SK-N-SH (cell line): ENCODE measurements around the gene PKN2. TPM values are rescaled to one million over a fixed set of nuclear protein-coding genes. Genes with fewer than 3 reads are reported as not detected.
"Not testable (repeated sequence)": the region's sequence is repeated elsewhere in the genome, so short reads cannot be mapped to it uniquely, and the experiment has no call there.

Source experiments
- CTCF ChIA-PET: fragments of 300-600, 350-600 bp; formaldehyde crosslinking; extraction: SDS; loops from one replicate; lab custom pipeline; 2021; lab: Yijun Ruan, JAX
- POLR2A ChIA-PET: fragments of 350-600 bp; sonication (Branson Sonifier 250); formaldehyde crosslinking; extraction: SDS; loops from one replicate; lab custom pipeline; 2020; ENCODE audit warnings: antibody characterized with exemption, inconsistent platforms; lab: Yijun Ruan, JAX
- DNase-seq: peaks from one replicate; pipeline ENCODE4 v3.0.0; 2012
- H2AFZ ChIP-seq: fragments of 200-600 bp; sonication (generic); 2 replicates; pipeline ENCODE4 v1.8.1; 2016; ENCODE audit warnings: antibody characterized with exemption, mild to moderate bottlenecking, low read depth
- H3F3A ChIP-seq: fragments of 200-600 bp; sonication (generic); replicated peaks from 2 replicates; pipeline ENCODE3; 2016; ENCODE audit warnings: antibody characterized with exemption, mild to moderate bottlenecking; ENCODE audit not compliant: insufficient read depth
- H3K27ac ChIP-seq, 2 experiments: fragments of 200-500 bp in 1 of 2; fragments of 200-600 bp in 1 of 2; sonication (Bioruptor generic) in 1 of 2; sonication (generic), shearing (Covaris generic) in 1 of 2; 2 replicates each; pipeline versions ENCODE4 v1.5.1 to v1.6.1; 2014 to 2016; ENCODE audit warnings: low read depth in 2 of 2, inconsistent platforms in 1 of 2, low read length in 1 of 2, mild to moderate bottlenecking in 1 of 2, mixed read lengths in 1 of 2
- H3K27me3 ChIP-seq: fragments of 200-600 bp; sonication (generic), shearing (Covaris generic); 2 replicates; pipeline ENCODE4 v1.6.1; 2016; ENCODE audit warnings: mixed run types; ENCODE audit not compliant: insufficient read depth
- H3K36me3 ChIP-seq, 2 experiments: fragments of 200-500 bp in 1 of 2; fragments of 200-600 bp in 1 of 2; sonication (Bioruptor generic) in 1 of 2; sonication (generic) in 1 of 2; replicated peaks in 1 of 2; 2 replicates each; pipeline versions ENCODE3 to v1.5.1; 2014 to 2016; ENCODE audit warnings: low read length in 1 of 2, mild to moderate bottlenecking in 1 of 2; ENCODE audit not compliant: insufficient read depth in 2 of 2, control insufficient read depth in 1 of 2
- H3K4me1 ChIP-seq, 2 experiments: fragments of 200-500 bp in 1 of 2; fragments of 200-600 bp in 1 of 2; sonication (Bioruptor generic) in 1 of 2; sonication (generic), shearing (Covaris generic) in 1 of 2; 2 replicates each; pipeline versions ENCODE4 v1.5.1 to v1.6.1; 2014 to 2016; ENCODE audit warnings: low read depth in 1 of 2, low read length in 1 of 2, mixed run types in 1 of 2; ENCODE audit not compliant: insufficient read depth in 2 of 2, control insufficient read depth in 1 of 2
- H3K4me2 ChIP-seq: fragments of 200-600 bp; sonication (generic), shearing (Covaris generic); 2 replicates; pipeline ENCODE4 v1.6.1; 2017; ENCODE audit warnings: mixed run types
- H3K4me3 ChIP-seq, 2 experiments: fragments of 200-500 bp in 1 of 2; fragments of 200-600 bp in 1 of 2; sonication (Bioruptor generic) in 1 of 2; sonication (generic), shearing (Covaris generic) in 1 of 2; 2 replicates each; pipeline versions ENCODE4 v1.5.1 to v1.8.1; 2014 to 2016; ENCODE audit warnings: low read depth in 2 of 2, inconsistent platforms in 1 of 2, low read length in 1 of 2, mild to moderate bottlenecking in 1 of 2, mixed read lengths in 1 of 2, moderate library complexity in 1 of 2
- H3K79me2 ChIP-seq: fragments of 200-600 bp; sonication (generic); 2 replicates; pipeline ENCODE4 v1.8.1; 2017; ENCODE audit warnings: mild to moderate bottlenecking; ENCODE audit not compliant: insufficient read depth
- H3K9ac ChIP-seq: fragments of 200-600 bp; sonication (generic); 2 replicates; pipeline ENCODE4 v1.6.1; 2017; ENCODE audit warnings: mixed run types
- H3K9me2 ChIP-seq: fragments of 200-600 bp; sonication (generic); 2 replicates; pipeline ENCODE4 v1.6.1; 2017; ENCODE audit warnings: mixed run types
- H3K9me3 ChIP-seq: fragments of 200-600 bp; sonication (generic); 2 replicates; pipeline ENCODE4 v1.6.1; 2017; ENCODE audit warnings: mixed run types, mild to moderate bottlenecking, moderate library complexity
- H4K20me1 ChIP-seq: fragments of 200-600 bp; sonication (generic); 2 replicates; pipeline ENCODE4 v1.6.1; 2017; ENCODE audit warnings: mild to moderate bottlenecking, mixed run types; ENCODE audit not compliant: insufficient read depth
- ELF1 ChIP-seq: IDR thresholded peaks from 2 replicates; pipeline ENCODE4 v1.4.0; 2012
- EP300 ChIP-seq, 2 experiments: IDR thresholded peaks; 2 replicates each; pipeline versions ENCODE4 v1.4.0 to v1.6.1; 2012; ENCODE audit warnings: borderline replicate concordance in 1 of 2, low read depth in 1 of 2, low read length in 1 of 2
- FOSL2 ChIP-seq: IDR thresholded peaks from 2 replicates; pipeline ENCODE4 v1.4.0; 2012; ENCODE audit warnings: low read depth, mild to moderate bottlenecking, moderate library complexity, borderline replicate concordance
- FOXM1 ChIP-seq: IDR thresholded peaks from 2 replicates; pipeline ENCODE4 v1.4.0; 2012; ENCODE audit warnings: low read depth, mild to moderate bottlenecking
- GATA2 ChIP-seq: sonication (generic); formaldehyde crosslinking; IDR thresholded peaks from 2 replicates; pipeline ENCODE4 v1.5.0; 2020; ENCODE audit warnings: mild to moderate bottlenecking, missing genetic modification reagents
- JUND ChIP-seq: IDR thresholded peaks from 2 replicates; pipeline ENCODE4 v1.4.0; 2012
- MXI1 ChIP-seq: IDR thresholded peaks from 2 replicates; pipeline ENCODE4 v1.6.1; 2012; ENCODE audit warnings: mild to moderate bottlenecking, low read depth, low read length, improper control_type of control experiment
- NFIC ChIP-seq: IDR thresholded peaks from 2 replicates; pipeline ENCODE4 v1.4.0; 2012; ENCODE audit warnings: borderline replicate concordance
- POLR2AphosphoS5 ChIP-seq: IDR thresholded peaks from 2 replicates; pipeline ENCODE4 v1.6.1; 2012; ENCODE audit warnings: low read depth, low read length
- RAD21 ChIP-seq: IDR thresholded peaks from 2 replicates; pipeline ENCODE4 v1.6.1; 2012; ENCODE audit warnings: mild to moderate bottlenecking, low read length
- RFX5 ChIP-seq: IDR thresholded peaks from 2 replicates; pipeline ENCODE4 v1.6.1; 2012; ENCODE audit warnings: mild to moderate bottlenecking, improper control_type of control experiment, low read length
- RXRA ChIP-seq: IDR thresholded peaks from 2 replicates; pipeline ENCODE4 v1.4.0; 2012; ENCODE audit warnings: low read depth, mild to moderate bottlenecking, borderline replicate concordance
- SIN3A ChIP-seq: IDR thresholded peaks from 2 replicates; pipeline ENCODE4 v1.6.1; 2012; ENCODE audit warnings: low read depth, mild to moderate bottlenecking, low read length, moderate library complexity, borderline replicate concordance
- SMC3 ChIP-seq: IDR thresholded peaks from 2 replicates; pipeline ENCODE4 v1.6.1; 2012; ENCODE audit warnings: low read depth, low read length, improper control_type of control experiment
- TAF1 ChIP-seq: IDR thresholded peaks from 2 replicates; pipeline ENCODE4 v1.6.1; 2012; ENCODE audit warnings: low read depth, mild to moderate bottlenecking, low read length, moderate library complexity, borderline replicate concordance
- TCF12 ChIP-seq: IDR thresholded peaks from 2 replicates; pipeline ENCODE4 v1.4.0; 2012
- WGBS: methylation state at CpG from one replicate; pipeline ENCODE4 v1.1.6; 2017; ENCODE audit warnings: low lambda C conversion rate; 5-methylcytosine and 5-hydroxymethylcytosine counted together
- polyA plus RNA-seq, 3 experiments: library from polyadenylated mRNA; depleted of rRNA; stranded (reverse); fragments of >200 nt; gene quantifications; 2 replicates each; pipeline ENCODE4 v1.2.3, GENCODE V29; 2012
- TF ChIP-seq, protein P1 (sequence below): fragments of 150-350 bp; IDR thresholded peaks from 2 replicates; pipeline ENCODE4 v1.6.1; 2017; ENCODE audit warnings: antibody characterized with exemption, low read length, low read depth, borderline replicate concordance
- TF ChIP-seq, protein P2 (sequence below): IDR thresholded peaks from 2 replicates; pipeline ENCODE4 v1.6.1; 2012; ENCODE audit warnings: mild to moderate bottlenecking, low read depth, low read length, moderate library complexity
- TF ChIP-seq, protein P3 (sequence below): fragments of 150-350 bp; IDR thresholded peaks from 2 replicates; pipeline ENCODE4 v1.6.1; 2016; ENCODE audit warnings: mild to moderate bottlenecking, low read depth, low read length

Gene PKN2
- polyA plus RNA-seq, 1 of the 3 experiments (the other 2 are of a cell fraction) = 6.8 TPM

DNA sequence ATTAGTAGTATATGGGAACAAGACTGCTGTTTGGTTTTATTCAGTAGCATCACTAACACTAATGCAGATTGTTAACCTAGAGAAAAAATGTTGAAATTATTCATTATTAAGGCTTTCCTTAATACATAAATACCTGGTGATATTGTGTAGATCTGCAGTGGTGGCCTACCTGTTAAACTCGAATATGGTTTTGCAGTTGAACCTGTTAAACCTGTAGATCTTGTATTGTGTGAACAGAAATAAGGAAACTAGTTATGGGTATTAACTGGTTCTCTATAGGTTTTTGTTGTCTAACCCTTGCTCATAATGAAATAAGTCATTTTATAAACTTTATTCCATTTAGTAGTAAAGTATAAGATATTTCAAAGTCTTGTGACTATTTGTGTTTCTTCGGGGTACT lies 23.9 kb downstream of the PKN2 start:
- no peak for DNase-seq
- peaks cover 95% of the 10 kb centered on the region for H3K79me2 ChIP-seq
- no peaks in the 10 kb centered on the region for H3F3A ChIP-seq
- H3K27ac ChIP-seq = no peak overlapping the region
- peaks cover 0 to 16% of the 10 kb centered on the region in 2 experiments for H3K36me3 ChIP-seq
- H3K9ac ChIP-seq = no peak overlapping the region
- no peak overlapping the region for H3K4me2 ChIP-seq
- peaks cover 22% of the 10 kb centered on the region; the same call in 1 of the 2 replicates for H4K20me1 ChIP-seq
- no peaks in the 10 kb centered on the region for H3K9me3 ChIP-seq
- POLR2A ChIA-PET = no interaction called here
- H3K27me3 ChIP-seq = no peaks in the 10 kb centered on the region
- CTCF ChIA-PET = no interaction called here
- 92% methylated on average over 2 of the region's 2 CpGs for WGBS
- no peak overlapping the region for H2AFZ ChIP-seq
- H3K4me3 ChIP-seq = no peak overlapping the region
- TF ChIP-seq GATA2 (CRISPR knock-in tag) = no peak
- no peak for TF ChIP-seq POLR2AphosphoS5
- no peak for TF ChIP-seq NFIC
- TF ChIP-seq RAD21 = no peak
- TF ChIP-seq MXI1 = no peak
- no peak for TF ChIP-seq JUND
- no peak for TF ChIP-seq RXRA
- TF ChIP-seq TCF12 = no peak
- no peak for TF ChIP-seq SIN3A
- TF ChIP-seq EP300 (IDR thresholded peaks at IDR 0.05; ENCODE audit: borderline replicate concordance in 1 of 2, low read depth in 1 of 2, low read length in 1 of 2) = no peak
- TF ChIP-seq, protein P1, sequence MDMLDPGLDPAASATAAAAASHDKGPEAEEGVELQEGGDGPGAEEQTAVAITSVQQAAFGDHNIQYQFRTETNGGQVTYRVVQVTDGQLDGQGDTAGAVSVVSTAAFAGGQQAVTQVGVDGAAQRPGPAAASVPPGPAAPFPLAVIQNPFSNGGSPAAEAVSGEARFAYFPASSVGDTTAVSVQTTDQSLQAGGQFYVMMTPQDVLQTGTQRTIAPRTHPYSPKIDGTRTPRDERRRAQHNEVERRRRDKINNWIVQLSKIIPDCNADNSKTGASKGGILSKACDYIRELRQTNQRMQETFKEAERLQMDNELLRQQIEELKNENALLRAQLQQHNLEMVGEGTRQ = no peak
- TF ChIP-seq, protein P2, sequence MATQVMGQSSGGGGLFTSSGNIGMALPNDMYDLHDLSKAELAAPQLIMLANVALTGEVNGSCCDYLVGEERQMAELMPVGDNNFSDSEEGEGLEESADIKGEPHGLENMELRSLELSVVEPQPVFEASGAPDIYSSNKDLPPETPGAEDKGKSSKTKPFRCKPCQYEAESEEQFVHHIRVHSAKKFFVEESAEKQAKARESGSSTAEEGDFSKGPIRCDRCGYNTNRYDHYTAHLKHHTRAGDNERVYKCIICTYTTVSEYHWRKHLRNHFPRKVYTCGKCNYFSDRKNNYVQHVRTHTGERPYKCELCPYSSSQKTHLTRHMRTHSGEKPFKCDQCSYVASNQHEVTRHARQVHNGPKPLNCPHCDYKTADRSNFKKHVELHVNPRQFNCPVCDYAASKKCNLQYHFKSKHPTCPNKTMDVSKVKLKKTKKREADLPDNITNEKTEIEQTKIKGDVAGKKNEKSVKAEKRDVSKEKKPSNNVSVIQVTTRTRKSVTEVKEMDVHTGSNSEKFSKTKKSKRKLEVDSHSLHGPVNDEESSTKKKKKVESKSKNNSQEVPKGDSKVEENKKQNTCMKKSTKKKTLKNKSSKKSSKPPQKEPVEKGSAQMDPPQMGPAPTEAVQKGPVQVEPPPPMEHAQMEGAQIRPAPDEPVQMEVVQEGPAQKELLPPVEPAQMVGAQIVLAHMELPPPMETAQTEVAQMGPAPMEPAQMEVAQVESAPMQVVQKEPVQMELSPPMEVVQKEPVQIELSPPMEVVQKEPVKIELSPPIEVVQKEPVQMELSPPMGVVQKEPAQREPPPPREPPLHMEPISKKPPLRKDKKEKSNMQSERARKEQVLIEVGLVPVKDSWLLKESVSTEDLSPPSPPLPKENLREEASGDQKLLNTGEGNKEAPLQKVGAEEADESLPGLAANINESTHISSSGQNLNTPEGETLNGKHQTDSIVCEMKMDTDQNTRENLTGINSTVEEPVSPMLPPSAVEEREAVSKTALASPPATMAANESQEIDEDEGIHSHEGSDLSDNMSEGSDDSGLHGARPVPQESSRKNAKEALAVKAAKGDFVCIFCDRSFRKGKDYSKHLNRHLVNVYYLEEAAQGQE = no peak
- TF ChIP-seq, protein P3, sequence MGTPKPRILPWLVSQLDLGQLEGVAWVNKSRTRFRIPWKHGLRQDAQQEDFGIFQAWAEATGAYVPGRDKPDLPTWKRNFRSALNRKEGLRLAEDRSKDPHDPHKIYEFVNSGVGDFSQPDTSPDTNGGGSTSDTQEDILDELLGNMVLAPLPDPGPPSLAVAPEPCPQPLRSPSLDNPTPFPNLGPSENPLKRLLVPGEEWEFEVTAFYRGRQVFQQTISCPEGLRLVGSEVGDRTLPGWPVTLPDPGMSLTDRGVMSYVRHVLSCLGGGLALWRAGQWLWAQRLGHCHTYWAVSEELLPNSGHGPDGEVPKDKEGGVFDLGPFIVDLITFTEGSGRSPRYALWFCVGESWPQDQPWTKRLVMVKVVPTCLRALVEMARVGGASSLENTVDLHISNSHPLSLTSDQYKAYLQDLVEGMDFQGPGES = no peak
- TF ChIP-seq RFX5 = no peak
- TF ChIP-seq FOXM1 = no peak
- no peak for TF ChIP-seq TAF1
- no peak for TF ChIP-seq FOSL2
- no peak for TF ChIP-seq ELF1
- no peak for TF ChIP-seq SMC3
- TF ChIP-seq, all 33 proteins: peak for 0
- H3K9me2 ChIP-seq = no peaks in the 10 kb centered on the region
- H3K4me1 ChIP-seq = no peaks in the 10 kb centered on the region

- H3K9me2 ChIP-seq, CTCF ChIA-PET, H3K9ac ChIP-seq, H3K27ac ChIP-seq, H3K9me3 ChIP-seq, H3K27me3 ChIP-seq, H3K4me1 ChIP-seq, POLR2A ChIA-PET, H2AFZ ChIP-seq, H3F3A ChIP-seq, H3K4me3 ChIP-seq, DNase-seq, H3K4me2 ChIP-seq, H3K36me3 ChIP-seq: not testable (repeated sequence)
- Histone ChIP-seq H3K79me2 (peaks cover 96% of the 10 kb centered on the region), H4K20me1 (peaks cover 18% of the 10 kb centered on the region)
- WGBS = 100% methylated on average over 1 of the region's 1 CpG
Measured at GRCh38 chr1:88712907-88713306, 28.8 kb downstream of the PKN2 start.

GRCh38 chr1:88716571-88716970 lies 32.5 kb downstream of the PKN2 start:
- H3K9me2 ChIP-seq, POLR2A ChIA-PET, H3F3A ChIP-seq, H3K36me3 ChIP-seq, H3K27me3 ChIP-seq, H3K4me3 ChIP-seq, CTCF ChIA-PET, H3K9ac ChIP-seq, H3K4me1 ChIP-seq, H2AFZ ChIP-seq, H3K4me2 ChIP-seq, DNase-seq, H3K27ac ChIP-seq, H3K9me3 ChIP-seq: not testable (repeated sequence)
- WGBS = 61% methylated on average over 2 of the region's 2 CpGs
- Histone ChIP-seq H3K79me2 (peaks cover 99% of the 10 kb centered on the region), H4K20me1 (peaks cover 12% of the 10 kb centered on the region; the same call in 1 of the 2 replicates)
